A673 (cell line): Measurements from ENCODE around the gene JOSD1. TPM values are rescaled to one million over a fixed set of nuclear protein-coding genes. Genes with fewer than 3 reads are reported as not detected.

ENCODE experiments used
- BruUV-seq: library from RNA; stranded (reverse); fragments of 400-500 nt; replicated peaks from 2 replicates; lab custom pipeline; 2021; lab: Mats Ljungman, UMichigan
- CTCF ChIA-PET: fragments of 300-600 bp; sonication (Branson Sonifier 250); formaldehyde crosslinking; loops from one replicate; lab custom pipeline; 2022; ENCODE audit warnings: antibody characterized with exemption; lab: Charles Lee
- POLR2A ChIA-PET: fragments of 300-600 bp; sonication (Branson Sonifier 250); formaldehyde crosslinking; loops from one replicate; lab custom pipeline; 2022; ENCODE audit warnings: antibody characterized with exemption; ENCODE audit not compliant: low non-redundant PET; lab: Charles Lee
- DNase-seq: peaks from one replicate; pipeline ENCODE4 v3.0.0-alpha.2; 2015; ENCODE audit warnings: low spot score
- H3K27ac ChIP-seq: fragments of 200-600 bp; sonication (generic); 2 replicates; pipeline ENCODE4 v1.5.1; 2016; ENCODE audit warnings: mixed run types, low read depth, mild to moderate bottlenecking, mixed read lengths, antibody characterized with exemption, low read length; ENCODE audit not compliant: poor library complexity, severe bottlenecking
- H3K27me3 ChIP-seq: fragments of 200-600 bp; sonication (generic); replicated peaks from 2 replicates; pipeline ENCODE4 v1.6.1; 2017; ENCODE audit warnings: mixed run types, low read depth, mild to moderate bottlenecking, mixed read lengths, antibody characterized with exemption, low read length; ENCODE audit not compliant: insufficient read depth, poor library complexity
- H3K36me3 ChIP-seq: fragments of 200-600 bp; sonication (generic); 2 replicates; pipeline ENCODE4 v1.6.1; 2016; ENCODE audit warnings: mixed run types, mild to moderate bottlenecking, mixed read lengths, antibody characterized with exemption, low read length; ENCODE audit not compliant: insufficient read depth, poor library complexity, severe bottlenecking
- H3K4me1 ChIP-seq: fragments of 200-600 bp; sonication (generic); 2 replicates; pipeline ENCODE4 v1.6.1; 2017; ENCODE audit warnings: mixed run types, mild to moderate bottlenecking, mixed read lengths, antibody characterized with exemption, low read length; ENCODE audit not compliant: insufficient read depth, poor library complexity, severe bottlenecking
- H3K4me3 ChIP-seq: fragments of 200-600 bp; sonication (generic); 2 replicates; pipeline ENCODE4 v1.5.1; 2016; ENCODE audit warnings: low read depth, mixed run types, mild to moderate bottlenecking, mixed read lengths, low read length; ENCODE audit not compliant: poor library complexity, severe bottlenecking
- H3K9me3 ChIP-seq: fragments of 200-600 bp; sonication (generic); 2 replicates; pipeline ENCODE4 v1.6.1; 2016; ENCODE audit warnings: mixed run types, low read depth, mild to moderate bottlenecking, mixed read lengths, antibody characterized with exemption, low read length; ENCODE audit not compliant: poor library complexity, severe bottlenecking
- EZH2 ChIP-seq: fragments of 200-600 bp; sonication (generic); IDR thresholded peaks from 2 replicates; pipeline ENCODE4 v1.6.1; 2017; ENCODE audit warnings: borderline replicate concordance, low read depth, mild to moderate bottlenecking, mixed read lengths, antibody characterized with exemption, low read length; ENCODE audit not compliant: poor library complexity, severe bottlenecking
- intact Hi-C: fragments of 100-400 bp; cut with micrococcal nuclease; formaldehyde crosslinking; loops from one replicate; pipeline ENCODE4 v1.10.0; 2022; ENCODE audit not compliant: unreplicated experiment
- total RNA-seq: library from RNA; stranded (reverse); gene quantifications from 2 replicates; pipeline ENCODE4 v1.2.3, GENCODE V29; 2021
- TF ChIP-seq, protein P1 (sequence below): fragments of 300-800, 200-600 bp; sonication (generic); conservative IDR thresholded peaks from 2 replicates; pipeline ENCODE4 v1.5.1; 2017; ENCODE audit warnings: low read depth, mild to moderate bottlenecking, antibody characterized with exemption, low read length, moderate library complexity, mixed read lengths

JOSD1 gene
- total RNA-seq, 1 experiment from 2014 or later: 53.1 TPM

DNA sequence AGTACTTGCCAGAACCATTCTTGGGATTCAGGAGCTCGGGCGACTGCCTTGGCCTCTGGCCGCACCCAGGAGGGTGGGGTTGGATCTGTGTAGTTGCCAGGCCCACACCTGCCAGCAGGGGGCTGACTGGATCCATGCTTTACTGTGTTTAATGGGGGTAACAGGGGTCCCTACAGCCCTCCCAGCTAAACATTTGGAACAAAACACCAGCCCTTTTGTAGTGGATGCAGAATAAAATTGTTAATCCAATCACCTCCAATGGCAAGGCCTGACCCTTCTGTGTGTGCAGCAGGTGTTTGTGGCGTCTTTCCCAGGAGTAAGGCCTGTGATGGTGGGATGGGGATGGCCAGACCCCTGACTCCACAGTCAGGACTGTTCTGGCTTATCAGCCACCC lies 32.6 kb upstream of the JOSD1 start:
- Histone ChIP-seq H3K4me1 (no peaks in the 10 kb centered on the region), H3K27ac (no peak overlapping the region), H3K27me3 (no peaks in the 10 kb centered on the region), H3K36me3 (peaks cover 89% of the 10 kb centered on the region), H3K4me3 (no peak overlapping the region), H3K9me3 (no peaks in the 10 kb centered on the region)
- TF ChIP-seq, protein P1, sequence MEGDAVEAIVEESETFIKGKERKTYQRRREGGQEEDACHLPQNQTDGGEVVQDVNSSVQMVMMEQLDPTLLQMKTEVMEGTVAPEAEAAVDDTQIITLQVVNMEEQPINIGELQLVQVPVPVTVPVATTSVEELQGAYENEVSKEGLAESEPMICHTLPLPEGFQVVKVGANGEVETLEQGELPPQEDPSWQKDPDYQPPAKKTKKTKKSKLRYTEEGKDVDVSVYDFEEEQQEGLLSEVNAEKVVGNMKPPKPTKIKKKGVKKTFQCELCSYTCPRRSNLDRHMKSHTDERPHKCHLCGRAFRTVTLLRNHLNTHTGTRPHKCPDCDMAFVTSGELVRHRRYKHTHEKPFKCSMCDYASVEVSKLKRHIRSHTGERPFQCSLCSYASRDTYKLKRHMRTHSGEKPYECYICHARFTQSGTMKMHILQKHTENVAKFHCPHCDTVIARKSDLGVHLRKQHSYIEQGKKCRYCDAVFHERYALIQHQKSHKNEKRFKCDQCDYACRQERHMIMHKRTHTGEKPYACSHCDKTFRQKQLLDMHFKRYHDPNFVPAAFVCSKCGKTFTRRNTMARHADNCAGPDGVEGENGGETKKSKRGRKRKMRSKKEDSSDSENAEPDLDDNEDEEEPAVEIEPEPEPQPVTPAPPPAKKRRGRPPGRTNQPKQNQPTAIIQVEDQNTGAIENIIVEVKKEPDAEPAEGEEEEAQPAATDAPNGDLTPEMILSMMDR: peak; percentile 80
- TF ChIP-seq EZH2: no peak
- BruUV-seq: no TSS peak
- intact Hi-C loops: no loop called here
- ChIA-PET CTCF (interaction anchor here (0.6 to 1.6 kb wide), 3 partner anchors 8 to 795 kb away, joined by 3 to 8 read pairs (median 8); no protein-coding TSS in a partner anchor), POLR2A (no interaction called here)
- peak; percentile 63 for DNase-seq

DNA sequence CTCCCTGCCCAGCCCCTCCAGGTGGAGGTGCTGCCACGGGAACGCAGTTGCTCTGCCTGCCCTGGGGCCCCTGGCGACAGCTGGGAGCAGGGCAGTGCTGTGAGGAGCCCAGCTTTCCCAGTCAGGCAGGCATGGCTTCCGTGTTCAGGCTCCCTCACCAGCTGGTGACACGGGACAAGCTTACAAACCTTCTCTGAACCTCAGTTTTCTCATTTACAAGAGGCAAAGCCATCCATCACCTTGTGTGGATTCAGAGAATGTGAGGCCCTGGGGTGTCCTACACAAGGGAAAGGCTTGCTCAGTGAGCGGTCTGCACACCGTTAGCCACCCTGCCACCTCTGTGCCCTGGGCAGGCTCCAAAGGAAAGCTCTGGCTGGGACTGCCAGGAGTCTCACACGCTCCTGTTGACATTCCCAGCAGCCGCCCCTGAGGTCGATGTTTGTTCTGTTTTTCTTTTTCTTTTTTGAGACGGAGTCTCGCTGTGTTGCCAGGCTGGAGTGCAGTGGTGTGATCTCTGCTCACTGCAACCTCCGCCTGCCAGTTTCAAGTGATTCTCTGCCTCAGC lies 31.6 kb upstream of the JOSD1 start:
- BruUV-seq: no TSS peak
- Histone ChIP-seq H3K9me3 (no peaks in the 10 kb centered on the region), H3K36me3 (peaks cover 89% of the 10 kb centered on the region), H3K27ac (peak overlapping the region; percentile 57), H3K27me3 (no peaks in the 10 kb centered on the region), H3K4me3 (no peak overlapping the region), H3K4me1 (no peaks in the 10 kb centered on the region)
- no peak for DNase-seq
- ChIA-PET POLR2A (no interaction called here), CTCF (interaction anchor here (1.6 kb wide), 1 partner anchor 7 kb away, joined by 8 read pairs; no protein-coding TSS in a partner anchor)
- TF ChIP-seq, protein P1: no peak
- no peak for TF ChIP-seq EZH2
- intact Hi-C loops: no loop called here

DNA sequence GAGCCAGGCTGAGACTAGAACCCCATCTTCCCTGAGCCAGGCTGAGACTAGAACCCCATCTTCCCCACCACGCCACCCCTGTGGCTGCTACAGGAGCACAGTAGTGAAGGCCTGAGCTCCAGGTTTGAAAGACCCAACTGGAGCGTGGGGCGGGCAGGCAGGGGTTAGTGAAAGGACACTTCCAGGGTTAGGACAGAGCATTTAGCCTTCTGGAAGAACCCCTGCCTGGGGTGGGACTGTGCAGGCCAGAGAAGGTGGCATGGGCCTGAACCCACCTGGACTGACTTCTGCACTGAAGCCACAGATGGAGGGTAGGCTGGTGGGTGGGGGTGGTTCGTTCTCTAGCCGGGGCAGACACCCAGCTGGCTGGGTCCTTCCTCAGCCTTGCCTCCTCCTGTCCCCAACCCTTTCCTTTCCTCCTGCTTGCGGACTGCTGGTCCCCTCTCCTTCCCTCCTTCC lies 31.0 kb upstream of the JOSD1 start:
- intact Hi-C loops: no loop called here

More for the DNA sequence above, 31.0 kb upstream of the JOSD1 start:
- no peak for TF ChIP-seq EZH2
- TF ChIP-seq, protein P1: no peak
- no TSS peak for BruUV-seq
- Histone ChIP-seq H3K27me3 (no peaks in the 10 kb centered on the region), H3K4me1 (no peaks in the 10 kb centered on the region), H3K4me3 (no peak overlapping the region), H3K36me3 (peaks cover 89% of the 10 kb centered on the region), H3K27ac (peak overlapping the region; percentile 57), H3K9me3 (no peaks in the 10 kb centered on the region)
- CTCF ChIA-PET: no interaction called here
- POLR2A ChIA-PET: no interaction called here
- DNase-seq: no peak
